Retina (tissue), 1 donor: ENCODE data around the gene PTGIR.

Source experiments
- DNase-seq: peaks from one replicate; pipeline ENCODE4 v3.0.0-alpha.2; 2016

The PTGIR gene

GRCh38 chr19:46598372-46598917 lies 26.4 kb downstream of the PTGIR start:
- DNase-seq, result no peak

GRCh38 chr19:46596008-46596407 lies 28.9 kb downstream of the PTGIR start:
- no peak for DNase-seq

GRCh38 chr19:46591870-46592269 lies 33.0 kb downstream of the PTGIR start:
- DNase-seq, result no peak

- DNase-seq, result no peak
These were observed 33.6 kb downstream of the PTGIR start for GRCh38 chr19:46591254-46591653.

GRCh38 chr19:46587861-46588260 lies 37.0 kb downstream of the PTGIR start:
- no peak for DNase-seq

GRCh38 chr19:46586294-46586693 lies 38.6 kb downstream of the PTGIR start:
- DNase-seq, result no peak

GRCh38 chr19:46585539-46585938 lies 39.4 kb downstream of the PTGIR start:
- no peak for DNase-seq

GRCh38 chr19:46580247-46580646 lies 44.6 kb downstream of the PTGIR start:
- no peak for DNase-seq

GRCh38 chr19:46579361-46579879 lies 45.5 kb downstream of the PTGIR start:
- peak; percentile 79 for DNase-seq

- DNase-seq, result no peak
These were observed 46.4 kb downstream of the PTGIR start for GRCh38 chr19:46578450-46578849.

- peak; percentile 24 for DNase-seq
These were observed 50.4 kb downstream of the PTGIR start for GRCh38 chr19:46574533-46574932.

- DNase-seq, result no peak
These were observed 51.0 kb downstream of the PTGIR start for GRCh38 chr19:46573679-46574498.

- DNase-seq, result no peak
These were observed 53.4 kb downstream of the PTGIR start for GRCh38 chr19:46571495-46571894.
